ENCODE results near the gene VTI1A. TPM values are rescaled to one million over a fixed set of nuclear protein-coding genes. Genes with fewer than 3 reads are reported as not detected.

VTI1A gene
- polyA plus RNA-seq, 1 donor from 2014 or later, result 28.7 TPM

GRCh38 chr10:112429654-112430230 is 17.3 kb upstream of the VTI1A start:
- TF ChIP-seq SMC3 (conservative IDR thresholded peaks at IDR 0.05; ENCODE audit: poor library complexity), result no peak
- TF ChIP-seq RAD21 (conservative IDR thresholded peaks at IDR 0.05), result no peak
- TF ChIP-seq REST (IDR thresholded peaks at IDR 0.05; ENCODE audit: borderline replicate concordance), result no peak
- no peak for TF ChIP-seq MXI1 (conservative IDR thresholded peaks at IDR 0.05; ENCODE audit: poor library complexity, severe bottlenecking)
- no peak for TF ChIP-seq EZH2 (IDR thresholded peaks at IDR 0.05; ENCODE audit: borderline replicate concordance, insufficient read depth, low read length, poor library complexity, severe bottlenecking)
- no peak for TF ChIP-seq EP300 (conservative IDR thresholded peaks at IDR 0.05; ENCODE audit: poor library complexity, severe bottlenecking)
- TF ChIP-seq TAF1 (IDR thresholded peaks at IDR 0.05; ENCODE audit: low read depth), result no peak
- TF ChIP-seq POLR2AphosphoS5 (IDR thresholded peaks at IDR 0.05), result no peak
- no peak for TF ChIP-seq CTCF (IDR thresholded peaks at IDR 0.05; ENCODE audit: poor library complexity, severe bottlenecking)
- Histone ChIP-seq H3K79me2 (replicated peaks; ENCODE audit: insufficient read depth, low read length) (no peaks in the 10 kb centered on the region), H3F3A (ENCODE audit: insufficient read depth, low read length, poor library complexity, severe bottlenecking) (no peaks in the 10 kb centered on the region), H3K4me2 (ENCODE audit: low read length) (no peak overlapping the region), H3K36me3 (ENCODE audit: insufficient read depth, low read length) (no peaks in the 10 kb centered on the region), H3K27ac (ENCODE audit: low read length) (no peak overlapping the region), H3K9me3 (ENCODE audit: low read length) (no peaks in the 10 kb centered on the region), H3K9ac (ENCODE audit: low read length) (no peak overlapping the region), H3K4me3 (ENCODE audit: low read length) (no peak overlapping the region), H3K9me2 (ENCODE audit: insufficient read depth, low read length) (no peaks in the 10 kb centered on the region), H3K27me3 (ENCODE audit: insufficient read depth, low read depth, low read length) (no peaks in the 10 kb centered on the region), H2AFZ (ENCODE audit: low read depth, low read length) (no peak overlapping the region), H4K20me1 (ENCODE audit: insufficient read depth) (no peaks in the 10 kb centered on the region)

- no peaks in the 10 kb centered on the region for H3K79me2 ChIP-seq (replicated peaks; ENCODE audit: insufficient read depth, low read length)
- H2AFZ ChIP-seq (ENCODE audit: low read depth, low read length), result no peak overlapping the region
- no peaks in the 10 kb centered on the region for H3K27me3 ChIP-seq (ENCODE audit: insufficient read depth, low read depth, low read length)
- H3K9me2 ChIP-seq (ENCODE audit: insufficient read depth, low read length), result no peaks in the 10 kb centered on the region
- no peak overlapping the region for H3K4me3 ChIP-seq (ENCODE audit: low read length)
- H4K20me1 ChIP-seq (ENCODE audit: insufficient read depth), result no peaks in the 10 kb centered on the region
- H3F3A ChIP-seq (ENCODE audit: insufficient read depth, low read length, poor library complexity, severe bottlenecking), result no peaks in the 10 kb centered on the region
- H3K27ac ChIP-seq (ENCODE audit: low read length), result no peak overlapping the region
- H3K9me3 ChIP-seq (ENCODE audit: low read length), result no peaks in the 10 kb centered on the region
- H3K9ac ChIP-seq (ENCODE audit: low read length), result no peak overlapping the region
- H3K36me3 ChIP-seq (ENCODE audit: insufficient read depth, low read length), result no peaks in the 10 kb centered on the region
- H3K4me2 ChIP-seq (ENCODE audit: low read length), result no peak overlapping the region
- no peak for TF ChIP-seq MXI1 (conservative IDR thresholded peaks at IDR 0.05; ENCODE audit: poor library complexity, severe bottlenecking)
- no peak for TF ChIP-seq RAD21 (conservative IDR thresholded peaks at IDR 0.05)
- no peak for TF ChIP-seq TAF1 (IDR thresholded peaks at IDR 0.05; ENCODE audit: low read depth)
- no peak for TF ChIP-seq SMC3 (conservative IDR thresholded peaks at IDR 0.05; ENCODE audit: poor library complexity)
- no peak for TF ChIP-seq REST (IDR thresholded peaks at IDR 0.05; ENCODE audit: borderline replicate concordance)
- no peak for TF ChIP-seq EZH2 (IDR thresholded peaks at IDR 0.05; ENCODE audit: borderline replicate concordance, insufficient read depth, low read length, poor library complexity, severe bottlenecking)
- no peak for TF ChIP-seq CTCF (IDR thresholded peaks at IDR 0.05; ENCODE audit: poor library complexity, severe bottlenecking)
- no peak for TF ChIP-seq EP300 (conservative IDR thresholded peaks at IDR 0.05; ENCODE audit: poor library complexity, severe bottlenecking)
- no peak for TF ChIP-seq POLR2AphosphoS5 (IDR thresholded peaks at IDR 0.05)
Observed at GRCh38 chr10:112433136-112433535, 13.9 kb upstream of the VTI1A start.
